ENCODE results near the gene CRTC2. TPM values are rescaled to one million over a fixed set of nuclear protein-coding genes. Genes with fewer than 3 reads are reported as not detected.

The CRTC2 gene, protein sequence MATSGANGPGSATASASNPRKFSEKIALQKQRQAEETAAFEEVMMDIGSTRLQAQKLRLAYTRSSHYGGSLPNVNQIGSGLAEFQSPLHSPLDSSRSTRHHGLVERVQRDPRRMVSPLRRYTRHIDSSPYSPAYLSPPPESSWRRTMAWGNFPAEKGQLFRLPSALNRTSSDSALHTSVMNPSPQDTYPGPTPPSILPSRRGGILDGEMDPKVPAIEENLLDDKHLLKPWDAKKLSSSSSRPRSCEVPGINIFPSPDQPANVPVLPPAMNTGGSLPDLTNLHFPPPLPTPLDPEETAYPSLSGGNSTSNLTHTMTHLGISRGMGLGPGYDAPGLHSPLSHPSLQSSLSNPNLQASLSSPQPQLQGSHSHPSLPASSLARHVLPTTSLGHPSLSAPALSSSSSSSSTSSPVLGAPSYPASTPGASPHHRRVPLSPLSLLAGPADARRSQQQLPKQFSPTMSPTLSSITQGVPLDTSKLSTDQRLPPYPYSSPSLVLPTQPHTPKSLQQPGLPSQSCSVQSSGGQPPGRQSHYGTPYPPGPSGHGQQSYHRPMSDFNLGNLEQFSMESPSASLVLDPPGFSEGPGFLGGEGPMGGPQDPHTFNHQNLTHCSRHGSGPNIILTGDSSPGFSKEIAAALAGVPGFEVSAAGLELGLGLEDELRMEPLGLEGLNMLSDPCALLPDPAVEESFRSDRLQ
- polyA plus RNA-seq (2012; ENCODE audit: insufficient read length, low read depth), result 56.2 TPM

DNA sequence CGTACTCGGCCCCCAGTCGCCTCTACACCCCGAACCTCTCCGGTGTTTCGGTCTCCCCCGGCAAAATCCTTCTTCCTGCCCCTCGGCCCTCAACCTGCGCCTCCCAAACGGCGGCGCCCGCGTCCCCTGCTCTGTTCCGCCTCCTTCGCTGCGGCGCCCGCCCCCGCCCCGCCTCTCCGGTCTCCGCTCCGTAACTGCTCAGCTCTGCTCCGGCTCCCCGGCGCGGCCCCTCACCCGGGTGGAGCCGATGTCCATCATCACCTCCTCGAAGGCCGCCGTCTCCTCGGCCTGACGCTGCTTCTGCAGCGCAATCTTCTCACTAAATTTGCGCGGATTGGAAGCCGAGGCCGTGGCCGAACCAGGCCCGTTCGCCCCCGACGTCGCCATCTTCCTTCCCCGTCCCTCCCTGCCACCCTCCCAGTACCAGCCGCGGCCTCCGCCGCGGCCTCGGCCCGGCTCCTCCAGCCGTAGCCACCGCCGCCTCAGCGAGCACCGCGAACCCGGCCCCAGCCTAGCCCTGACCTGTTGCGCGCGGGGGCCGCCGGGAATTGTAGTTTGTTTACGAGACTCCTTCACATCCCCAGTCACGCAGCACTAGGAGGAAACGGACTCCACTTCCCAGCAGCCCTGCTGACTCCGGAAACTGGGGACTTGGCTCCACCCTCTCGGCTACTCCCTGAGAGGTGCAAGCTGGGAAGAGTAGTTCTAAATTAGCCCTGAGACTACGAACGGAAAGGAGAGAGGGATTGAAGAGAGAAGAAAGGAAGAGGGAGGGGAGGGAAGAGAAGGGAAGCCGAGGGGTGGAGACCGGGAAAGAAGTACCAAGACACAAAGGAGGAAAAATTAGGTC is at the start of gene CRTC2:
TSS of gene CRTC2 (minus strand) at position 502 of the 850 bp plus-strand sequence. CDS start at position 387, 115 bp downstream.
- TF ChIP-seq, protein P1, sequence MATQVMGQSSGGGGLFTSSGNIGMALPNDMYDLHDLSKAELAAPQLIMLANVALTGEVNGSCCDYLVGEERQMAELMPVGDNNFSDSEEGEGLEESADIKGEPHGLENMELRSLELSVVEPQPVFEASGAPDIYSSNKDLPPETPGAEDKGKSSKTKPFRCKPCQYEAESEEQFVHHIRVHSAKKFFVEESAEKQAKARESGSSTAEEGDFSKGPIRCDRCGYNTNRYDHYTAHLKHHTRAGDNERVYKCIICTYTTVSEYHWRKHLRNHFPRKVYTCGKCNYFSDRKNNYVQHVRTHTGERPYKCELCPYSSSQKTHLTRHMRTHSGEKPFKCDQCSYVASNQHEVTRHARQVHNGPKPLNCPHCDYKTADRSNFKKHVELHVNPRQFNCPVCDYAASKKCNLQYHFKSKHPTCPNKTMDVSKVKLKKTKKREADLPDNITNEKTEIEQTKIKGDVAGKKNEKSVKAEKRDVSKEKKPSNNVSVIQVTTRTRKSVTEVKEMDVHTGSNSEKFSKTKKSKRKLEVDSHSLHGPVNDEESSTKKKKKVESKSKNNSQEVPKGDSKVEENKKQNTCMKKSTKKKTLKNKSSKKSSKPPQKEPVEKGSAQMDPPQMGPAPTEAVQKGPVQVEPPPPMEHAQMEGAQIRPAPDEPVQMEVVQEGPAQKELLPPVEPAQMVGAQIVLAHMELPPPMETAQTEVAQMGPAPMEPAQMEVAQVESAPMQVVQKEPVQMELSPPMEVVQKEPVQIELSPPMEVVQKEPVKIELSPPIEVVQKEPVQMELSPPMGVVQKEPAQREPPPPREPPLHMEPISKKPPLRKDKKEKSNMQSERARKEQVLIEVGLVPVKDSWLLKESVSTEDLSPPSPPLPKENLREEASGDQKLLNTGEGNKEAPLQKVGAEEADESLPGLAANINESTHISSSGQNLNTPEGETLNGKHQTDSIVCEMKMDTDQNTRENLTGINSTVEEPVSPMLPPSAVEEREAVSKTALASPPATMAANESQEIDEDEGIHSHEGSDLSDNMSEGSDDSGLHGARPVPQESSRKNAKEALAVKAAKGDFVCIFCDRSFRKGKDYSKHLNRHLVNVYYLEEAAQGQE (IDR thresholded peaks at IDR 0.05; ENCODE audit: insufficient read depth in 1 of 2, low read depth in 2 of 2, low read length in 2 of 2), result no peak
- no peak; the same call in 1 of the 2 replicates for TF ChIP-seq TAF1 (IDR thresholded peaks at IDR 0.05; ENCODE audit: borderline replicate concordance, insufficient read depth, low read length)
- peak; percentile 14; the same call in 1 of the 2 replicates for TF ChIP-seq SIN3A (IDR thresholded peaks at IDR 0.05; ENCODE audit: borderline replicate concordance, insufficient read depth, low read length)
- no peak for TF ChIP-seq FOXP2 (optimal IDR thresholded peaks at IDR 0.05; ENCODE audit: borderline replicate concordance, extremely low read depth, extremely low read length, insufficient read depth)
- TF ChIP-seq POLR2AphosphoS5 (IDR thresholded peaks at IDR 0.05; ENCODE audit: low read depth, low read length), result peak; percentile 78; the same call in 1 of the 2 replicates

DNA sequence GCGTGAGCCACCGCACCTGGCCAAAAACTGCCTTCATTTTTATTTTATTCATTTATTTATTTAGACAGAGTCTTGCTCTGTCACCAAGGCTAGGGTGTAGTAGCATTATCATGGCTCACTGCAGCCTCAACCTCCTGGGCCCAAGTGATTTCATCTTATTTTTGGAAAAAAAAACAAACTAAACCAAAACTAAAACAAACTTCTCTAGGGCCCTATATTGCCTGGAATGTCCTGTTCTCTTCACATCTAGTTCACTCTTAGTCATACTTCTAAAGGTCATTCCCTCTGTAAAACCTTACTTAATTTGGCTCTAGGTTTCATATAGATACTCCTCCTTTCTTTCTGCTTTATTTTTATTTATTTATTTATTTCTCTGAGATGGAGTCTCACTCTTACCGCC is 47.7 kb upstream of the CRTC2 start:
- TF ChIP-seq, protein P1 (IDR thresholded peaks at IDR 0.05; ENCODE audit: insufficient read depth in 1 of 2, low read depth in 2 of 2, low read length in 2 of 2), result no peak
- TF ChIP-seq SIN3A (IDR thresholded peaks at IDR 0.05; ENCODE audit: borderline replicate concordance, insufficient read depth, low read length), result no peak
- TF ChIP-seq FOXP2 (optimal IDR thresholded peaks at IDR 0.05; ENCODE audit: borderline replicate concordance, extremely low read depth, extremely low read length, insufficient read depth), result no peak
- TF ChIP-seq POLR2AphosphoS5 (IDR thresholded peaks at IDR 0.05; ENCODE audit: low read depth, low read length), result no peak
- TF ChIP-seq TAF1 (IDR thresholded peaks at IDR 0.05; ENCODE audit: borderline replicate concordance, insufficient read depth, low read length), result no peak

DNA sequence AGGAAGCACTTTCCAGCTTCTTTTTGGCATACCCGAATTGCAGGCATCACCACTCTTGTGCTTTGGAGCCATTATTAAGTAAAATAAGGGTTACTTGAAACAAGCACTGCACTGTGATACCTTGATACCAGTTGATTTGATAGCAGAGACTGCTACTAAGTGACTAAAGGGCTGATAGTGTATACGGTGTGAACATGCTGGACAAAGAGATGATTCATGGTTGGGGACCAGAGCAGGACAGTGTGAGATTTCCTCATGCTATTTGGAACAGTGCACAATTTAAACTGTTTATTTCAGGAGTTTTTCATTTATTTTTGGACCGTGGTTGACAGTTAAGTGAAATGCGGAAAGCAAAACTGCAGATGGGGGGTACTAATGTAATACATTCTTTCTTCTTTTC is 42.0 kb upstream of the CRTC2 start:
- TF ChIP-seq FOXP2 (optimal IDR thresholded peaks at IDR 0.05; ENCODE audit: borderline replicate concordance, extremely low read depth, extremely low read length, insufficient read depth), result no peak
- TF ChIP-seq SIN3A (IDR thresholded peaks at IDR 0.05; ENCODE audit: borderline replicate concordance, insufficient read depth, low read length), result no peak
- TF ChIP-seq, protein P1 (IDR thresholded peaks at IDR 0.05; ENCODE audit: insufficient read depth in 1 of 2, low read depth in 2 of 2, low read length in 2 of 2), result no peak
- TF ChIP-seq POLR2AphosphoS5 (IDR thresholded peaks at IDR 0.05; ENCODE audit: low read depth, low read length), result no peak
- no peak for TF ChIP-seq TAF1 (IDR thresholded peaks at IDR 0.05; ENCODE audit: borderline replicate concordance, insufficient read depth, low read length)

DNA sequence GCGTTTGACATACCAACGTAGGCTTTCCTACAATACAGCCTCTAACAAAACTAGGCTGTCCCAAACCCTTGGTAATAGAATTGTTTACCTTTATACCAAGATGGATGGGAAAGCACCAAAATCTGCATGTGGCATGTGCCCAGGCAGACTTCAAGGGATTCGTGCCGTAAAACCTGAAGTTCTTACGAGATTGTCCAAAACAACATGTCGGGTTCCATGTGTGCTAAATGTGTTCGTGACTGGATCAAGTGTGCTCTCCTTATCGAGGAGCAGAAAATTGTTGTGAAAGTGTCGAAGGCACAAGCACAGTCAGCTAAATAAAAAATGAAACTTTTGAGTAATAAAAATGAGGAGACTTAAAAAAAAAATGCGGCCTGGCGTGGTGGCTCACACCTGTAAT is 37.2 kb upstream of the CRTC2 start:
- TF ChIP-seq FOXP2 (optimal IDR thresholded peaks at IDR 0.05; ENCODE audit: borderline replicate concordance, extremely low read depth, extremely low read length, insufficient read depth) (no peak), POLR2AphosphoS5 (IDR thresholded peaks at IDR 0.05; ENCODE audit: low read depth, low read length) (no peak), TAF1 (IDR thresholded peaks at IDR 0.05; ENCODE audit: borderline replicate concordance, insufficient read depth, low read length) (no peak), SIN3A (IDR thresholded peaks at IDR 0.05; ENCODE audit: borderline replicate concordance, insufficient read depth, low read length) (no peak)
- TF ChIP-seq, protein P1 (IDR thresholded peaks at IDR 0.05; ENCODE audit: insufficient read depth in 1 of 2, low read depth in 2 of 2, low read length in 2 of 2), result no peak
